OCI-LY7 (cell line): ENCODE data around the gene TMEM255B. TPM values are rescaled to one million over a fixed set of nuclear protein-coding genes. Genes with fewer than 3 reads are reported as not detected.
"Not testable (repeated sequence)": the region's sequence is repeated elsewhere in the genome, so short reads cannot be mapped to it uniquely, and the experiment has no call there.

ENCODE experiments used
- BruUV-seq: library from RNA; stranded (reverse); fragments of 400-500 nt; replicated peaks from 2 replicates; lab custom pipeline; 2021; lab: Mats Ljungman, UMichigan
- CTCF ChIA-PET: fragments of 300-600 bp; sonication (Branson Sonifier 250); formaldehyde crosslinking; loops from one replicate; lab custom pipeline; 2022; ENCODE audit warnings: antibody characterized with exemption; ENCODE audit not compliant: unreplicated experiment; lab: Charles Lee
- POLR2A ChIA-PET: fragments of 300-600 bp; sonication (Branson Sonifier 250); formaldehyde crosslinking; loops from one replicate; lab custom pipeline; 2022; ENCODE audit warnings: antibody characterized with exemption; lab: Charles Lee
- DNase-seq: peaks from one replicate; pipeline ENCODE4 v3.0.0-alpha.2; 2015; ENCODE audit warnings: low spot score
- H2AFZ ChIP-seq: fragments of 200-600 bp; sonication (generic), shearing (Covaris generic); 2 replicates; pipeline ENCODE4 v1.6.1; 2014; ENCODE audit warnings: mild to moderate bottlenecking, antibody characterized with exemption, low read length, moderate library complexity
- H3K27ac ChIP-seq: fragments of 200-600 bp; sonication (generic); 2 replicates; pipeline ENCODE4 v1.5.1; 2014; ENCODE audit warnings: mixed run types, low read depth, mild to moderate bottlenecking, moderate library complexity, low read length, inconsistent platforms; ENCODE audit not compliant: poor library complexity, severe bottlenecking
- H3K36me3 ChIP-seq: fragments of 200-600 bp; sonication (generic); 2 replicates; pipeline ENCODE4 v1.6.1; 2014; ENCODE audit warnings: mild to moderate bottlenecking, antibody characterized with exemption, low read length, moderate library complexity, mixed read lengths; ENCODE audit not compliant: insufficient read depth
- H3K4me1 ChIP-seq: fragments of 200-600 bp; sonication (generic); 2 replicates; pipeline ENCODE4 v1.5.1; 2014; ENCODE audit warnings: mild to moderate bottlenecking, low read length; ENCODE audit not compliant: insufficient read depth, poor library complexity, severe bottlenecking
- H3K4me2 ChIP-seq: fragments of 200-600 bp; sonication (generic); 2 replicates; pipeline ENCODE4 v1.6.1; 2014; ENCODE audit warnings: mild to moderate bottlenecking, low read length
- H3K4me3 ChIP-seq: fragments of 200-600 bp; sonication (generic); 2 replicates; pipeline ENCODE4 v1.5.1; 2014; ENCODE audit warnings: mild to moderate bottlenecking, low read depth, low read length; ENCODE audit not compliant: poor library complexity, severe bottlenecking
- H3K79me2 ChIP-seq: fragments of 200-600 bp; sonication (generic); 2 replicates; pipeline ENCODE4 v1.6.1; 2016; ENCODE audit warnings: low read depth, mild to moderate bottlenecking, low read length, moderate library complexity, mixed read lengths; ENCODE audit not compliant: insufficient read depth
- H3K9me2 ChIP-seq: fragments of 200-600 bp; sonication (generic); 2 replicates; pipeline ENCODE4 v1.6.1; 2016; ENCODE audit warnings: mild to moderate bottlenecking, low read length, mixed read lengths; ENCODE audit not compliant: insufficient read depth
- H3K9me3 ChIP-seq: fragments of 200-600 bp; sonication (generic); 2 replicates; pipeline ENCODE4 v1.6.1; 2014; ENCODE audit warnings: mild to moderate bottlenecking, mixed run types, low read length, mixed read lengths
- H4K20me1 ChIP-seq: fragments of 200-600 bp; sonication (generic); 2 replicates; pipeline ENCODE4 v1.6.1; 2014; ENCODE audit warnings: mild to moderate bottlenecking, antibody characterized with exemption, low read length, moderate library complexity, mixed read lengths; ENCODE audit not compliant: insufficient read depth
- EZH2phosphoT487 ChIP-seq: fragments of 200-600 bp; sonication (generic); IDR thresholded peaks from 2 replicates; pipeline ENCODE4 v1.6.1; 2018; ENCODE audit warnings: low read depth, borderline replicate concordance, mild to moderate bottlenecking, mixed run types, antibody characterized with exemption, low read length, moderate library complexity, mixed read lengths
- intact Hi-C: fragments of 100-400 bp; cut with micrococcal nuclease; formaldehyde crosslinking; loops from one replicate; pipeline ENCODE4 v1.10.0; 2022; ENCODE audit not compliant: unreplicated experiment
- total RNA-seq, 2 experiments: library from RNA; depleted of rRNA in 1 of 2; stranded (reverse); fragments of >200 nt in 1 of 2; shearing (Covaris generic) in 1 of 2; gene quantifications; 2 replicates each; pipeline ENCODE4 v1.2.3, GENCODE V29; 2014 to 2022
- TF ChIP-seq, protein P1 (sequence below): fragments of 200-600 bp; sonication (generic); conservative IDR thresholded peaks from 2 replicates; pipeline ENCODE4 v1.5.1; 2014; ENCODE audit warnings: mild to moderate bottlenecking, antibody characterized with exemption, low read length, moderate library complexity, mixed read lengths

The TMEM255B gene
- total RNA-seq, 2 experiments from 2014 or later, result 2.6 to 6.8 TPM

DNA sequence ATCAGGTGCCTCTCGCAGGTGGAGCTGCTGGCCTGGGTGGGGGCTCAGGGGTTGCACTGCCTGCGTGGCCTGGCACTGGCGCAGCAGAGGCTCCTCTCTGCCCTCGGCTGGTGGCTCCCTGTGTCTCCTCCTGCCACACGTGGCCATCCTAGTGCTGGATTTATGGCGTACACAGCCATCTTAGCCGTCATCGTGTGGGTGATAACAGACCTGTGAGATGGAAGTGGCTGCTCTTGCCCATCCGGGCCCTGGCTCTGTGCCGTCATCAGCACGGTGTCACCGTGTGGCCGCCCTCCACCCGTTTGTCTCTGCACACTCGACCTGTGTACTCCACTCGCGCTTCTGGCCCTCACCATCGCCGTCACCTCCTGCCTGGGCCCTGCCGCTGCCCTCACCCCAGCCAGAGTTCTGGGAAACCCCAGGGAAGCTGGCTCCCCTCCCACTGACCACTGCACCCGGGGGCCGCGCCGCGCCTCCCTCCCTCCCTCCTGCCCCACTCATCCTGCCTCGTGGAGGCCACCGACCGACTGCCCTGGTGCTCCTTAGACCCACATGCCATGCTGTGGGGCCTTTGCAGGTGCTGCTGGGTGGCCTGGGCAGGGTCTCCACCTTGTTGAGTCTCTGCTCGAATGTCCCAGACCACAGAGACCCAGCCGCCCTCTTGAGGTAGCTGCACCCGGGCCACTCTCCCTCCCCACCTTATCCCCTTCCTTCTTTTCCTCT is 29.5 kb downstream of the TMEM255B start:
- ChIA-PET CTCF (no interaction called here), POLR2A (no interaction called here)
- Histone ChIP-seq H2AFZ (no peak overlapping the region), H3K36me3 (no peaks in the 10 kb centered on the region), H3K4me1 (no peaks in the 10 kb centered on the region), H3K4me2 (no peak overlapping the region), H3K4me3 (no peak overlapping the region), H3K79me2 (no peaks in the 10 kb centered on the region), H3K9me3 (no peaks in the 10 kb centered on the region), H3K9me2 (no peaks in the 10 kb centered on the region), H3K27ac (no peak overlapping the region), H4K20me1 (no peaks in the 10 kb centered on the region)
- no peak for DNase-seq
- intact Hi-C loops, result no loop called here
- TF ChIP-seq EZH2phosphoT487, result no peak
- TF ChIP-seq, protein P1, sequence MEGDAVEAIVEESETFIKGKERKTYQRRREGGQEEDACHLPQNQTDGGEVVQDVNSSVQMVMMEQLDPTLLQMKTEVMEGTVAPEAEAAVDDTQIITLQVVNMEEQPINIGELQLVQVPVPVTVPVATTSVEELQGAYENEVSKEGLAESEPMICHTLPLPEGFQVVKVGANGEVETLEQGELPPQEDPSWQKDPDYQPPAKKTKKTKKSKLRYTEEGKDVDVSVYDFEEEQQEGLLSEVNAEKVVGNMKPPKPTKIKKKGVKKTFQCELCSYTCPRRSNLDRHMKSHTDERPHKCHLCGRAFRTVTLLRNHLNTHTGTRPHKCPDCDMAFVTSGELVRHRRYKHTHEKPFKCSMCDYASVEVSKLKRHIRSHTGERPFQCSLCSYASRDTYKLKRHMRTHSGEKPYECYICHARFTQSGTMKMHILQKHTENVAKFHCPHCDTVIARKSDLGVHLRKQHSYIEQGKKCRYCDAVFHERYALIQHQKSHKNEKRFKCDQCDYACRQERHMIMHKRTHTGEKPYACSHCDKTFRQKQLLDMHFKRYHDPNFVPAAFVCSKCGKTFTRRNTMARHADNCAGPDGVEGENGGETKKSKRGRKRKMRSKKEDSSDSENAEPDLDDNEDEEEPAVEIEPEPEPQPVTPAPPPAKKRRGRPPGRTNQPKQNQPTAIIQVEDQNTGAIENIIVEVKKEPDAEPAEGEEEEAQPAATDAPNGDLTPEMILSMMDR, result no peak
- BruUV-seq, result no TSS peak

DNA sequence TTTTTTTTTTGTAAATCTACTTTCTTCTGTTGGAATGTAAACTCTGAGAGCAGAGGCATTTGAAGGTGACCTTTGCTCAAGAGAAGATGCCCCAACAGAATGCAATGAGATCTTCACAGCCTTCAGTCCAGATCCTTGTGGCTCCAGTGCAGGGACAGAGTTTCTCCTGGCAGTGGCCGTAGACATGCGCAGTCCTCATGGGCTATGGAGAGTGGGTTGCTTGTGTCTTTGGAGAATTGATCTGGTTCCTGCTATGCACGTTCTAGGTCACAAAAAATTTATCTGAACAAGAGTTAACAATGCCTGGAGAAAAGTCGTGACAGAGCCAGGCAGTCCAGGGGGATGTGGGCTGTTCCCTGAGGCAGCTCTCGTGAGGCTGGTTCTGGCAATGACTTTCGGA is 30.1 kb downstream of the TMEM255B start:
- no TSS peak for BruUV-seq
- POLR2A ChIA-PET, result no interaction called here
- no peak for TF ChIP-seq EZH2phosphoT487
- TF ChIP-seq, protein P1, result no peak

DNA sequence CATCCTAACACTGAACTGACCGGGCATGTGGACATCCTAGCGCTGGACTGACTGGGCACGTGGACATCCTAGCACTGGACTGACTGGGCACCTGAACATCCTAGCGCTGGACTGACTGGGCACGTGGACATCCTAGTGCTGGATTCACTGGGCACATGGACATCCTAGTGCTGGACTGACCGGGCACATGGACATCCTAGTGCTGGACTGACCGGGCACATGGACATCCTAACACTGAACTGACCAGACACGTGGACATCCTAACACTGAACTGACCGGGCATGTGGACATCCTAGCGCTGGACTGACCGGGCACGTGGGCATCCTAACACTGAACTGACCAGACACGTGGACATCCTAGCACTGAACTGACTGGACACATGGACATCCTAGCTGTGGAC is 30.9 kb downstream of the TMEM255B start:
- H3K36me3 ChIP-seq, H3K79me2 ChIP-seq, H2AFZ ChIP-seq, DNase-seq, H3K4me2 ChIP-seq, H4K20me1 ChIP-seq, H3K4me3 ChIP-seq, H3K27ac ChIP-seq, CTCF ChIA-PET, H3K9me2 ChIP-seq, H3K4me1 ChIP-seq, BruUV-seq, H3K9me3 ChIP-seq, intact Hi-C loops: not testable (repeated sequence)
- POLR2A ChIA-PET, result interaction anchor here (0.6 kb wide), 1 partner anchor 416 kb away, joined by 3 read pairs; no protein-coding TSS in a partner anchor

More for the DNA sequence above, 30.1 kb downstream of the TMEM255B start:
- Histone ChIP-seq H3K4me3 (no peak overlapping the region), H3K79me2 (no peaks in the 10 kb centered on the region), H2AFZ (no peak overlapping the region), H3K36me3 (no peaks in the 10 kb centered on the region), H3K9me3 (no peaks in the 10 kb centered on the region), H4K20me1 (no peaks in the 10 kb centered on the region), H3K27ac (no peak overlapping the region), H3K4me2 (no peak overlapping the region), H3K4me1 (no peaks in the 10 kb centered on the region), H3K9me2 (no peaks in the 10 kb centered on the region)
- intact Hi-C loops, result no loop called here
- CTCF ChIA-PET, result no interaction called here
- DNase-seq, result no peak
